ENCODE results near the gene AKNA.

GRCh38 chr9:114296338-114296737, 91.4 kb downstream of the AKNA start:
- TF ChIP-seq POLR2A (IDR thresholded peaks at IDR 0.05; ENCODE audit: low read length) (no peak), BHLHE40 (IDR thresholded peaks at IDR 0.05; ENCODE audit: low read depth, low read length) (no peak), KDM1A (IDR thresholded peaks at IDR 0.05; ENCODE audit: low read depth) (no peak), CTCF (IDR thresholded peaks at IDR 0.05) (no peak), PHF8 (IDR thresholded peaks at IDR 0.05; ENCODE audit: borderline replicate concordance, low read depth) (no peak), SREBF2 (IDR thresholded peaks at IDR 0.05) (no peak), RAD21 (conservative IDR thresholded peaks at IDR 0.05 in 1 of 2, IDR thresholded peaks at IDR 0.05 in 1 of 2) (no peak)
- TF ChIP-seq, protein P1, sequence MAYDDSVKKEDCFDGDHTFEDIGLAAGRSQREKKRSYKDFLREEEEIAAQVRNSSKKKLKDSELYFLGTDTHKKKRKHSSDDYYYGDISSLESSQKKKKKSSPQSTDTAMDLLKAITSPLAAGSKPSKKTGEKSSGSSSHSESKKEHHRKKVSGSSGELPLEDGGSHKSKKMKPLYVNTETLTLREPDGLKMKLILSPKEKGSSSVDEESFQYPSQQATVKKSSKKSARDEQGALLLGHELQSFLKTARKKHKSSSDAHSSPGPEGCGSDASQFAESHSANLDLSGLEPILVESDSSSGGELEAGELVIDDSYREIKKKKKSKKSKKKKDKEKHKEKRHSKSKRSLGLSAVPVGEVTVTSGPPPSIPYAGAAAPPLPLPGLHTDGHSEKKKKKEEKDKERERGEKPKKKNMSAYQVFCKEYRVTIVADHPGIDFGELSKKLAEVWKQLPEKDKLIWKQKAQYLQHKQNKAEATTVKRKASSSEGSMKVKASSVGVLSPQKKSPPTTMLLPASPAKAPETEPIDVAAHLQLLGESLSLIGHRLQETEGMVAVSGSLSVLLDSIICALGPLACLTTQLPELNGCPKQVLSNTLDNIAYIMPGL (CRISPR knock-in tag; IDR thresholded peaks at IDR 0.05; ENCODE audit: borderline replicate concordance) = no peak
